Thoracic aorta (tissue), 2 donors: Measurements from ENCODE around the gene BCAM. TPM values are rescaled to one million over a fixed set of nuclear protein-coding genes. Genes with fewer than 3 reads are reported as not detected.

Experiments
- ATAC-seq: fragments of 150-250 bp; one replicate; pipeline ENCODE4 v1.8.0; 2017; ENCODE audit warnings: low read depth; ENCODE audit not compliant: insufficient number of reproducible peaks, low FRiP score
- DNase-seq: peaks from one replicate; pipeline ENCODE4 v3.0.0-alpha.2; 2020; ENCODE audit warnings: low spot score
- H3K27ac ChIP-seq, 2 donors: fragments of 200-600 bp; sonication (generic); 1 replicate in 1 of 2; 2 replicates in 1 of 2; pipeline ENCODE4 v1.5.1; 2016; ENCODE audit warnings: mild to moderate bottlenecking in 2 of 2, moderate library complexity in 2 of 2
- H3K27me3 ChIP-seq: fragments of 200-600 bp; sonication (generic); replicated peaks from 2 replicates; pipeline ENCODE4 v1.6.0; 2016; ENCODE audit warnings: mild to moderate bottlenecking; ENCODE audit not compliant: insufficient read depth
- H3K36me3 ChIP-seq: fragments of 200-600 bp; sonication (generic); one replicate; pipeline ENCODE4 v1.5.1; 2016
- H3K4me1 ChIP-seq, 2 donors: fragments of 200-600 bp; sonication (generic); 1 replicate in 1 of 2; 2 replicates in 1 of 2; pipeline versions ENCODE4 v1.5.1 to v1.6.0; 2016; ENCODE audit warnings: low read depth in 2 of 2, mild to moderate bottlenecking in 1 of 2; ENCODE audit not compliant: control insufficient read depth in 1 of 2
- H3K4me3 ChIP-seq: fragments of 200-600 bp; sonication (generic); 2 replicates; pipeline ENCODE4 v1.5.1; 2016; ENCODE audit warnings: mild to moderate bottlenecking
- H3K9me3 ChIP-seq: fragments of 200-600 bp; sonication (generic); 2 replicates; pipeline ENCODE4 v1.5.1; 2016
- total RNA-seq, 2 donors: library from RNA; depleted of rRNA; stranded (reverse); fragments of >200 nt; gene quantifications; one replicate each; pipeline versions ENCODE4 v1.1.0 to v1.2.3, GENCODE V29; 2016
- TF ChIP-seq, protein P1 (sequence below): fragments of 200-600 bp; sonication (generic); IDR thresholded peaks from one replicate; pipeline ENCODE4 v1.5.1; 2019; ENCODE audit warnings: antibody characterized with exemption

BCAM gene
- total RNA-seq, 2 donors from 2014 or later = 77.7 to 178 TPM

DNA sequence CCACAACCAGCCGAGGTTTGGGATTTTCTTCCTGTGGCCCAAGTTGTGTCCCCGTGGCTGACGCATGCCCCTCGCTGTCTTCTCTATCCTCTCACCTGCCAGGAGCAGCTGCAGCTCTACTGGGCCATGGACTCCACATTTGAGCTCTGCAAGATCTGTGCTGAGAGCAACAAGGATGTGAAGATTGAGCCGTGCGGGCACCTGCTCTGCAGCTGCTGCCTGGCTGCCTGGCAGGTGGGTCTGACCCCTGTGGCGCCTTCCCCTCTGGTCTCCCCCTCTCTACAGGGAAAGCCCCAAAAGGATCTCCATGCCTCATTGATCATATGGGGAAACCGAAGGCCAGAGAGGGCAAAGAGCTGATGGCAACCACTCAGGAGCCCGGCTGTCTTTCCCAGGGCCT lies 16.6 kb upstream of the BCAM start:
- TF ChIP-seq, protein P1, sequence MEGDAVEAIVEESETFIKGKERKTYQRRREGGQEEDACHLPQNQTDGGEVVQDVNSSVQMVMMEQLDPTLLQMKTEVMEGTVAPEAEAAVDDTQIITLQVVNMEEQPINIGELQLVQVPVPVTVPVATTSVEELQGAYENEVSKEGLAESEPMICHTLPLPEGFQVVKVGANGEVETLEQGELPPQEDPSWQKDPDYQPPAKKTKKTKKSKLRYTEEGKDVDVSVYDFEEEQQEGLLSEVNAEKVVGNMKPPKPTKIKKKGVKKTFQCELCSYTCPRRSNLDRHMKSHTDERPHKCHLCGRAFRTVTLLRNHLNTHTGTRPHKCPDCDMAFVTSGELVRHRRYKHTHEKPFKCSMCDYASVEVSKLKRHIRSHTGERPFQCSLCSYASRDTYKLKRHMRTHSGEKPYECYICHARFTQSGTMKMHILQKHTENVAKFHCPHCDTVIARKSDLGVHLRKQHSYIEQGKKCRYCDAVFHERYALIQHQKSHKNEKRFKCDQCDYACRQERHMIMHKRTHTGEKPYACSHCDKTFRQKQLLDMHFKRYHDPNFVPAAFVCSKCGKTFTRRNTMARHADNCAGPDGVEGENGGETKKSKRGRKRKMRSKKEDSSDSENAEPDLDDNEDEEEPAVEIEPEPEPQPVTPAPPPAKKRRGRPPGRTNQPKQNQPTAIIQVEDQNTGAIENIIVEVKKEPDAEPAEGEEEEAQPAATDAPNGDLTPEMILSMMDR = no peak
- peaks cover 0 to 12% of the 10 kb centered on the region in 2 donors for H3K4me1 ChIP-seq
- DNase-seq (no peak), ATAC-seq (no peak)
- no peaks in the 10 kb centered on the region for H3K9me3 ChIP-seq
- H3K4me3 ChIP-seq = no peak overlapping the region
- H3K27ac ChIP-seq = no peak overlapping the region
- no peaks in the 10 kb centered on the region for H3K36me3 ChIP-seq
- no peaks in the 10 kb centered on the region for H3K27me3 ChIP-seq

DNA sequence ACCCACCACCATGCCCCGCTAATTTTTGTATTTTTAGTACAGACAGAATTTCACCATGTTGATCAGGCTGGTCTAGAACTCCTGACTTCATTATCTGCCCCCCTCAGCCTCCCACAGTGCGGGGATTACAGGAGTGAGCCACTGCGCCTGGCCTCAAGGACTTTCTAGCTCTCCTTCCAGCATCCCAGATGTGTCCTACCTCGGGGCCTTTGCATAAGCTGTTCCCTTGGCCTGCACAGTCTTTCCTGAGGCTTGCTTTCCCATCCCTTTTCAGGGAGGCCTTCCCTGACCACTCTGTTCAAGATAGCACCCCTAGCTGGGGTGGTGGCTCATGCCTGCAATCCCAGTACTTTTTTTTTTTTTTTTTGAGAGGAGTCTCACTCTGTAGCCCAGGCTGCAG lies 14.3 kb upstream of the BCAM start:
- H3K4me3 ChIP-seq = no peak overlapping the region
- no peaks in the 10 kb centered on the region for H3K36me3 ChIP-seq
- DNase-seq (no peak), ATAC-seq (no peak)
- peaks cover 0 to 12% of the 10 kb centered on the region in 2 donors for H3K4me1 ChIP-seq
- H3K27me3 ChIP-seq = no peaks in the 10 kb centered on the region
- no peak overlapping the region for H3K27ac ChIP-seq
- TF ChIP-seq, protein P1 = no peak
- H3K9me3 ChIP-seq = no peaks in the 10 kb centered on the region

DNA sequence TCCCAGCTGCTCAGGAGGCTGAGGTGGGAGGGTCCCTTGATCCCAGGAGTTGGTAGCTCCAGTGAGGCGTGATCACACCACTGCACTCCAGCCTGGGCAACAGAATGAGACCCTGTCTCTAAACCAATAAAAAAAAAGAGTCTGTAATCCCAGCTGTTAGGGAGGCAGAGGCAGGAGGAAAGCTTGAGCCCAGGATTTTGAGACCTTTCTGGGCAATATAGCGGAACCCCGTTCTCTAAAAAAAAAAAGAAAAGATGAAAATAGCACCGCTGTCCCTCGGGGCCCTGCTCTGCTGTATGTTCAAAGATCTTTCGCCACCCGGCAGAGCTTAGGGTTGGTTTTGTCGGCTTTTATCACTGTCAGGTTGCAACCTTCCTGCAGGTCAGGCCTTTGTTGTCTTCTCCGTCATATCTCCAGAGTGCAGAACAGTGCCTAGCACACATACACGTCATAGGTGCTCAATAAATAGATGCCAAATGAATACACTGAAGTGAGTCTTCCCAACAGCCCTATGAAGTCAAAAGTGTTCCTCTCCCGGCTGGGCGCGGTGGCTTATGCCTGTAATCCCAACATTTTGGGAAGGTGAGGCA lies 13.4 kb upstream of the BCAM start:
- ATAC-seq (no peak), DNase-seq (no peak)
- Histone ChIP-seq H3K9me3 (no peaks in the 10 kb centered on the region), H3K4me1 (peaks cover 0 to 12% of the 10 kb centered on the region in 2 donors), H3K27ac (no peak overlapping the region), H3K4me3 (no peak overlapping the region), H3K27me3 (no peaks in the 10 kb centered on the region), H3K36me3 (no peaks in the 10 kb centered on the region)
- TF ChIP-seq, protein P1 = no peak

DNA sequence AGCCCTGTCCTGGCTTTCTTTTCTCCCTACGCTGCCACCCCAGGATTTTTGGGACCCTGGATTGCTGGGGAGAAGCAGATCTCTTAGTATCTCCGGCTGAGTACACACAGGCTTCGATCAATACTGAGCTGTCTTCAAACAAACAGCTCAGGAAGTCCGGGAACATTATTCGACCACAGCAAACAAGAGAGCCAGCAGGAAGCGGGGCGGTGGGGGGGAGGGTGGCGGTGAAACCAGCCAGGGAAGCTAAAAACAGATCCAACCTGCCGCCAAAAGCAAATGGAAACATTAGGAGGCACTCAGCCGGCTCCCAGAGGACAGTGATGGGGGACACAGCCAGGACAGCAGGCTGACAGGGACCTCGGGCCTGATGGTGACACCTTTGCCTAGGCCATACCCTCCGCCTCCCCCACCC lies 12.2 kb upstream of the BCAM start:
- no peaks in the 10 kb centered on the region for H3K27me3 ChIP-seq
- H3K4me1 ChIP-seq = peaks cover 0 to 12% of the 10 kb centered on the region in 2 donors
- no peaks in the 10 kb centered on the region for H3K9me3 ChIP-seq
- ATAC-seq (no peak), DNase-seq (no peak)
- no peak overlapping the region for H3K4me3 ChIP-seq
- peak overlapping the region; percentile 35 to 50 for H3K27ac ChIP-seq
- no peaks in the 10 kb centered on the region for H3K36me3 ChIP-seq
- TF ChIP-seq, protein P1 = no peak

DNA sequence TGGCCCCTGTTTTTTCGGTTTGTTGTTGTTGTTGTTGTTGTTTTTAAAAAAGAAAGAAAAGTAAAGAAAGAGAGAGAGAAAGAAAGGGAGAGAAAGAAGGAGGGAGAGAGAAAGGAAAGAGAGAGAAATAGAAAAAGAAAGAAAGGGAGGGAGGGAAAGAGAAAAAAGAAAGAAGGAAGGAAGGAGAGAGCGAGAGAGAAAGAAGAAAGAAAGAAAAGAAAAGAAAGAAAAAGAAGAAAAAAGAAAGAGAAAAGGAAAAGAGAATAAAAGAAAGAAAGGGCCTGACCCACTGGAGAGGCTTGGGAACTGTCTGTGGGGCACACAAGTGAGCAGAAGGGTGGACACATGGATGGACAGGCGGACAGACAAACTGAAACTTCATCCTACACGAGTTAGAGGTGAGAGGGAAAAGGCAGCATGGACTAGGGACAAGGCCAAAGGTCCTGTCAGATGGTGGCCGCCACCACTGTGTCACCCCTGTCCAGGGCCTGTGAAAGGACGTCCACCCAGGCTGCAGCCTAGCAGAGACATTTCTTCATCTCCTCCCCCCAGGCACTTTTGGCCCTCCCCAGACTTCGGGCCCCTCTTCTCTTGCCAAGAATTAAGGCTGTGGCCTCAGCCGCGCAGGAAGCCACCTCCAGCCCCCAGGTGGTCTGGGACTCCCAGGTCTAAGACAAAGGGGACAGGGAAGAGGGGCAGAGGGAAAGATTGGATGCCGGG lies 9.1 kb upstream of the BCAM start:
- no peaks in the 10 kb centered on the region for H3K36me3 ChIP-seq
- TF ChIP-seq, protein P1 = no peak

More for the DNA sequence above, 9.1 kb upstream of the BCAM start:
- DNase-seq = no peak
- H3K9me3 ChIP-seq = no peaks in the 10 kb centered on the region
- H3K27me3 ChIP-seq = no peaks in the 10 kb centered on the region
- H3K27ac ChIP-seq = no peak overlapping the region
- H3K4me1 ChIP-seq = peaks cover 0 to 12% of the 10 kb centered on the region in 2 donors
- no peak overlapping the region for H3K4me3 ChIP-seq
- no peak for ATAC-seq
